ENCODE results near the gene OR51A7. TPM values are rescaled to one million over a fixed set of nuclear protein-coding genes. Genes with fewer than 3 reads are reported as not detected.
A peak's percentile ranks its signal among the peaks of the same experiment; 100 is the strongest.

OR51A7 gene
- total and polyA plus RNA-seq, 9 of the 15 experiments (the other 6 are each of a cell fraction or from before 2014, with no cell fraction given) = not detected

DNA sequence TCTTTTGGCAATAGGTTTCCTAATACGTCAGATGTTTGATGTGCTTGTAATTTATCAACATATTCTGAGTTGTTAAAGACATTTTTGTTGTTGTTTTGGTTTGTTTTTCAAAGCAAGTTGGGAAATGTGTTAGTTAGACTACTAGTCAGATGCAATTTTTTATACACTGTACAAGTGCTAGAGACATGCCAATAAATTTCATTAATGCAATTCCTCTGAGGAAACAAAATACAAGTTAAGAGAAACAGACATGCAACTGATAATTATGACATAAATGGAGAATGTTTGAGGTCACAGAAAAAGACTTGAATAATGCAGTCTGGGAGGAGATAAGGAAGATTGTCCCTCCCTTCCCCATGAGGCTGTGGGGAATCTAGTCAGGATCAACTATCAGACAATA, 16.0 kb upstream of the OR51A7 start (continued):
- TF ChIP-seq TAF15 (IDR thresholded peaks at IDR 0.05; ENCODE audit: low read depth, low read length) = no peak

DNA sequence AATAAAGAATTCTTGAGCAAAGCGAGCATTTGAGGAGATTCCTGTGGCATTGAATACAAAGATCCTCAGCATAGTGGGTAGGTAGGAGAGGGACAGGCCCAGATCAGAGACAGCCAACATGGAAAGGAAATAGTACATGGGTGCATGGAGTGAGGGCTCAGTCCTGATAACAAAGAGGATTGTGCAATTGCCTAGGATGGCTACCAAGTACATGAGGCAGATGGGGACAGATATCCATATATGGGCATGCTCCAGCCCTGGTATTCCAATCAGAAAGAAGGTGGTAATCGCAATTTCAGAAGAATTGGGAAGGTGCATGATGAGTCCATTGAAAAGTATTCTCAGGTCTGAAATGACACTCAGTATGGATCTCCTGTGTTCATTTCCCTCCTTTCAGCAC, 13.3 kb upstream of the OR51A7 start:
- 0% methylated on average over 2 of the region's 2 CpGs for WGBS (ENCODE audit: insufficient coverage, low coverage, missing lambda C conversion rate)
- Histone ChIP-seq H3K9ac (ENCODE audit: insufficient read depth in 1 of 2, low read depth in 2 of 2, low read length in 2 of 2) (no peak overlapping the region), H3K4me1 (replicated peaks in 1 of 2; ENCODE audit: control insufficient read depth in 2 of 2, insufficient read depth in 2 of 2, low read length in 2 of 2) (peaks cover 0 to 22% of the 10 kb centered on the region in 2 experiments; a peak in 3 of 5 replicates), H2AFZ (ENCODE audit: low read depth, low read length) (peak overlapping the region; percentile 53), H3K27me3 (ENCODE audit: control insufficient read depth in 2 of 2, insufficient read depth in 2 of 2, low read length in 2 of 2) (no peaks in the 10 kb centered on the region), H3K36me3 (ENCODE audit: control insufficient read depth, insufficient read depth, low read length) (no peaks in the 10 kb centered on the region), H4K20me1 (replicated peaks; ENCODE audit: control insufficient read depth, insufficient read depth, low read length) (no peaks in the 10 kb centered on the region), H3K4me3 (no peak overlapping the region), H3K9me1 (ENCODE audit: control insufficient read depth, insufficient read depth, low read length) (no peaks in the 10 kb centered on the region), H3K4me2 (ENCODE audit: insufficient read depth, low read length) (no peak overlapping the region; the same call in 1 of the 2 replicates), H3K79me2 (ENCODE audit: control insufficient read depth, insufficient read depth, low read length) (no peaks in the 10 kb centered on the region), H3K27ac (ENCODE audit: extremely low read depth, low read depth, low read length) (peak overlapping the region; percentile 36; the same call in 1 of the 3 replicates), H3K9me3 (replicated peaks; ENCODE audit: control insufficient read depth, insufficient read depth, low read depth, low read length) (no peaks in the 10 kb centered on the region)
- DNase-seq (ENCODE audit: extremely low read depth in 1 of 4, low spot score in 3 of 4) (peak in 2 of 4 experiments; percentile 12 to 35), ATAC-seq (no peak), FAIRE-seq (no peak)
- ChIA-PET POLR2A (no interaction called here), CTCF (ENCODE audit: low intra/inter-chr PET ratio) (no interaction called here)
- no TSS peak for BruUV-seq (replicated peaks)
- in situ Hi-C loops (cut with MboI) = no loop called here
- intact Hi-C loops (cut with micrococcal nuclease) = no loop called here
- TF ChIP-seq, protein P1, sequence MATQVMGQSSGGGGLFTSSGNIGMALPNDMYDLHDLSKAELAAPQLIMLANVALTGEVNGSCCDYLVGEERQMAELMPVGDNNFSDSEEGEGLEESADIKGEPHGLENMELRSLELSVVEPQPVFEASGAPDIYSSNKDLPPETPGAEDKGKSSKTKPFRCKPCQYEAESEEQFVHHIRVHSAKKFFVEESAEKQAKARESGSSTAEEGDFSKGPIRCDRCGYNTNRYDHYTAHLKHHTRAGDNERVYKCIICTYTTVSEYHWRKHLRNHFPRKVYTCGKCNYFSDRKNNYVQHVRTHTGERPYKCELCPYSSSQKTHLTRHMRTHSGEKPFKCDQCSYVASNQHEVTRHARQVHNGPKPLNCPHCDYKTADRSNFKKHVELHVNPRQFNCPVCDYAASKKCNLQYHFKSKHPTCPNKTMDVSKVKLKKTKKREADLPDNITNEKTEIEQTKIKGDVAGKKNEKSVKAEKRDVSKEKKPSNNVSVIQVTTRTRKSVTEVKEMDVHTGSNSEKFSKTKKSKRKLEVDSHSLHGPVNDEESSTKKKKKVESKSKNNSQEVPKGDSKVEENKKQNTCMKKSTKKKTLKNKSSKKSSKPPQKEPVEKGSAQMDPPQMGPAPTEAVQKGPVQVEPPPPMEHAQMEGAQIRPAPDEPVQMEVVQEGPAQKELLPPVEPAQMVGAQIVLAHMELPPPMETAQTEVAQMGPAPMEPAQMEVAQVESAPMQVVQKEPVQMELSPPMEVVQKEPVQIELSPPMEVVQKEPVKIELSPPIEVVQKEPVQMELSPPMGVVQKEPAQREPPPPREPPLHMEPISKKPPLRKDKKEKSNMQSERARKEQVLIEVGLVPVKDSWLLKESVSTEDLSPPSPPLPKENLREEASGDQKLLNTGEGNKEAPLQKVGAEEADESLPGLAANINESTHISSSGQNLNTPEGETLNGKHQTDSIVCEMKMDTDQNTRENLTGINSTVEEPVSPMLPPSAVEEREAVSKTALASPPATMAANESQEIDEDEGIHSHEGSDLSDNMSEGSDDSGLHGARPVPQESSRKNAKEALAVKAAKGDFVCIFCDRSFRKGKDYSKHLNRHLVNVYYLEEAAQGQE (IDR thresholded peaks at IDR 0.05; ENCODE audit: borderline replicate concordance) = no peak
- TF ChIP-seq, protein P1 (CRISPR knock-in tag; IDR thresholded peaks at IDR 0.05; ENCODE audit: low read depth) = no peak
- TF ChIP-seq, protein P2, sequence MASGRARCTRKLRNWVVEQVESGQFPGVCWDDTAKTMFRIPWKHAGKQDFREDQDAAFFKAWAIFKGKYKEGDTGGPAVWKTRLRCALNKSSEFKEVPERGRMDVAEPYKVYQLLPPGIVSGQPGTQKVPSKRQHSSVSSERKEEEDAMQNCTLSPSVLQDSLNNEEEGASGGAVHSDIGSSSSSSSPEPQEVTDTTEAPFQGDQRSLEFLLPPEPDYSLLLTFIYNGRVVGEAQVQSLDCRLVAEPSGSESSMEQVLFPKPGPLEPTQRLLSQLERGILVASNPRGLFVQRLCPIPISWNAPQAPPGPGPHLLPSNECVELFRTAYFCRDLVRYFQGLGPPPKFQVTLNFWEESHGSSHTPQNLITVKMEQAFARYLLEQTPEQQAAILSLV (tag; IDR thresholded peaks at IDR 0.05) = 0 out of 2 replicates have a peak, but pooled peaks have one; percentile 66
- TF ChIP-seq CEBPG (CRISPR knock-in tag; IDR thresholded peaks at IDR 0.05) (peak; percentile 76), CEBPG (tag; conservative IDR thresholded peaks at IDR 0.05 in 1 of 2, IDR thresholded peaks at IDR 0.05 in 1 of 2) (peak; percentile 78 to 89), FOSL1 (tag; conservative IDR thresholded peaks at IDR 0.05) (peak; percentile 63; the same call in 1 of the 2 replicates), ZNF184 (CRISPR knock-in tag; IDR thresholded peaks at IDR 0.05) (no peak), ZNF766 (CRISPR knock-in tag; conservative IDR thresholded peaks at IDR 0.05) (0 out of 2 replicates have a peak, but pooled peaks have one; percentile 50), SRF (CRISPR knock-in tag; IDR thresholded peaks at IDR 0.05) (peak; percentile 94 to 98)

Data from K562 (cell line).